DMS79 treated with DMSO at 0.1 percent for 48 hours (cell line): Measurements from ENCODE around the gene RPRD1A.
"Not testable (repeated sequence)": the region's sequence is repeated elsewhere in the genome, so short reads cannot be mapped to it uniquely, and the experiment has no call there.

ENCODE experiments used
- DNase-seq: peaks from one replicate; lab custom pipeline; 2025; lab: John Stamatoyannopoulos, UW

Gene RPRD1A

DNA sequence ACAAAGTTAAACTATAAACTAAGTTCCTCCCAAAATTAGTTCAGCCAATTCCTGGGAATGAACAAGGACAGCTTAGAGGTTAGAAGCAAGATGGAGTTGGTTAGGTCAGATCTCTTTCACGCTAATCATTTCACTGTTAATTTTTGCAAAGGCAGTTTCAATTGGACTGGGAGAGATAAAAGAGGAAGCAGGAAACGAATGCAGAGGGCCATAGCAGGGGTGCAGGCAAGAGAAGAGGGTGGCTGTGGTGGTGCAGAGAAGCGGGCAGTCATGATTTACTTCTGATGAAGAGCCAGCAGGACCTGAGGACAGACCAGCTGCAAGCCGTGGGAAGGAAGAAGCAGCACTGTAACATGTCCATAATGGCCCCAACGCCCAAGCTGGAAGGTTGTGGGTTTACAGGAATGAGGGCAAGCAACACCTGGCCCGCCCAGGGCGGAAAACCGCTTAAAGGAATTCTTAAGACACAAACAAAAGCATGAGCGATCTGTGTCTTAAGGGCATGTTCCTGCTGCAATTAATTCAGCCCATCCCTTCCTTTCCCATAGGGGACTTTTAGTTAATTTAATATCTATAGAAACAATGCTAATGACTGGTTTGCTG lies 99.0 kb downstream of the RPRD1A start:
- DNase-seq: no peak

- not testable (repeated sequence) for DNase-seq
These were observed 99.5 kb downstream of the RPRD1A start for GRCh38 chr18:35967866-35968265.

DNA sequence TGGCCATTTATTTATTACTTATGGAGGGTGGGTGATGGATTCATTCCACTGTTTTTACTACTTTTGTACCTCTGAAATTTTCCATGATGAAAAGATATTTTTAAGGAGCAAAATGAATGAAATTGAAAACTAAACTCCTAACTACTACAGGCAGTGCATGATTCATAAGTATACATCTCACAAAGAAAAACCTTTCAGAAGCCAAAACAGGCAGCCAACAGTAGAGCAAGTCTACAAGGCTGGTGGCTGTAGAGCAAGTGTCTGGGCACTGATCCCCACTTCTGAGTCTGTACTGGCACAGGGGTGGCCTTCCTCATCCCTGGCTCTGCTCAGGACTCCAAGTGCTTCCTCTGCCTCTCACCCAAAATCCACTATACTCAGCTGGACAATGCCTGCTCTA lies 103.0 kb downstream of the RPRD1A start:
- no peak for DNase-seq

DNA sequence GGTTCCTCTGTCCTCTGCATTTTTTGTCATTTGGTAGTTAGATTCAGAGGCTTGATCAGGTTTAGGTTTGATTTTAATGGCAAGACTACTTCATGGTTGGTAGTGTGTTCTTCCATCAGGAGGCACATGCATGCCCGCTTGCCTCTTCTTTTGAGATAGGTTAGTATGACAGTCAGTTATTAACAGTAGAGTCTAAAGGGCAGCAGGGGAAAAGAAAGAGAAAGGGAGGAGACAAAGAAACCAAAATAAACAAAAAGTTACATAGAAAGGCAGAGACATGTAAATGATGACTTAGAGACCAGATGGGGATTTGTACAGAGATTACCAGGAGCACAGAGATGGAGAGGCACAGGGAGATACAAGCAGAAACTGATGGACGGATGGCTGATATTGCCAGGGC lies 105.0 kb downstream of the RPRD1A start:
- DNase-seq: no peak

DNA sequence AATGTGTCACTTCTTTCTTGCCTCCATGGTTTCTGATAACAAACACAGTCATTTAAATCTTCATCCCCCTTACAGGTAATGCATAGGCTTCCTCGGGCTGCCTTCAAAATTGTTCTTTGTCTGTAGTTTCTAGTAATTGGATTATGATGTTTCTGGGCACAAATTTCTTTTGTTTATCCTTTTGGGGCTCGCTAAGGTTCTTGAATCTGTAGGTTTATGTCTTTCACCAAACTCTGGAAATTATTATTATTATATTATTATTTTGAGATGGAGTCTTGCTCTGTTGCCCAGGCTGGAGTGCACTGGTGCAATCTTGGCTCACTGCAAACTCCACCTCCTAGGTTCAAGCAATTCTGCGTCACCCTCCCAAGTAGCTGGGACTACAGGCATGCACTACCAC lies 111.1 kb downstream of the RPRD1A start:
- no peak for DNase-seq

- DNase-seq: no peak
These were observed 113.7 kb downstream of the RPRD1A start for GRCh38 chr18:35953688-35954087.

DNA sequence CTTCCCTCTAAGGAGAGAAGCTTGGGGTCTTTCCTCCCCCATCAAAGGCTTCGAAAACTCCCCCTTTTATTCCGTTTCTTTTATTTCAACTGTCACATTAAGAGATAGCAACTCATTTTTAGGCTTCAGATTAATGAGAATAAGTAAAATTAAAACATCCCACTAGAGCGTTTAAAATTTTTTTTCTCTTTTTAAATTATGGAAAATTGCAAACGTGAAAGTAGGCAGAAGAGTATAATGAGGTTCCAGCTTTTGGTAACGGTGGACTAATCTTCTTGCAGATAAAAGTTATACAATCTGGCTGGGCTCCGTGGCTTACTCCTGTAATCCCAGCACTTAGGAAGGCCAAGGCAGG lies 116.8 kb downstream of the RPRD1A start:
- no peak for DNase-seq

DNA sequence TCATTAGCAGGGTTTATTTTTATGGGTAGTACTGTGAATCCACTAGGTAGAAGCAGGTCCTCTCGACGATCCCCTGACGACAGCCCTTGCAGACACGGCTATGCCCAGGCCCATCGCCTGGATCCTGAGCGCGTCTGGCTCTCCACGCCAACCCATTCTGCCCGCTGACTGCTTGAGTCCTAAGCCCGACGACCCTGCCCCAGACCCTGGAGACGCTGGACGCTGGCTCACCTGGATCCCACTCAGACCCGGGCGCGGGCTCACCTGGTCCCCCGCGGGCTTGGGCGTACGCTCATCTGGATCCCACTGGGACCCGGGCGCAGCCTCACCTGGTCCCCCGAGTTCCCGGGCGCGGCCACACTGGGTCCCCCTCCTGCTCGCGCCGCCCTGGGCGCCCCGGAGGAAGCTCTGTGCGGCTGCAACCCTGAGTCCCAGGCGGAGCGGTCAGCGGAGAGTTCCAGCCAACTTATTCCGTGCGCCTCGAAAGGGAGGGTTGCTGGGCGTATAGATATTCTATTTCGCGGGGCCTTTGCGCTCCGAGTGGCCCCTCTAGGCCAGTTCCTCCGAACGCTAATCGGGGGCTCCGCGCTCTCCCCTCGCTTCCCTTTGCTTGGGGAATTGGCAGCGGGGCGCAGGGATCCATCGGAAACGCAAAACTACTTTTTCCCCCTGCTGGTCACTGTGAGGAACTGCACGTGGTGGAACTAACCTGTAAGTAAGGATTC lies 117.3 kb downstream of the RPRD1A start:
- DNase-seq: peak; percentile 72

GRCh38 chr18:35949090-35949489 lies 118.3 kb downstream of the RPRD1A start:
- DNase-seq: no peak

- no peak for DNase-seq
These were observed 119.3 kb downstream of the RPRD1A start for GRCh38 chr18:35948080-35948479.

GRCh38 chr18:35942661-35943060 lies 124.7 kb downstream of the RPRD1A start:
- DNase-seq: no peak

GRCh38 chr18:35942133-35942532 lies 125.2 kb downstream of the RPRD1A start:
- DNase-seq: no peak

- DNase-seq: no peak
These were observed 126.1 kb downstream of the RPRD1A start for GRCh38 chr18:35941299-35941698.
